Measurements from ENCODE around the gene FAM181B.

GRCh38 chr11:82714346-82715174, 19.1 kb downstream of the FAM181B start:
- TF ChIP-seq POLR2AphosphoS5 (IDR thresholded peaks at IDR 0.05; ENCODE audit: borderline replicate concordance, low read depth, low read length) = no peak
- no peak for TF ChIP-seq EZH2 (IDR thresholded peaks at IDR 0.05)
- TF ChIP-seq FOXP2 (optimal IDR thresholded peaks at IDR 0.05; ENCODE audit: control extremely low read depth, extremely low read length, insufficient read depth) = no peak

Data from SK-N-MC (cell line).